Central memory CD8-positive, alpha-beta T cell (primary cell): ENCODE results near the gene NAV2.

Experiments used
- ATAC-seq: fragments of 150-1000 bp; cut with Tn5 transposase; replicated peaks from 2 replicates; pipeline ENCODE4 v1.10.0; 2022; ENCODE audit warnings: mild to moderate bottlenecking, moderate FRiP score, moderate number of reproducible peaks; ENCODE audit not compliant: poor library complexity, severe bottlenecking; ENCODE audit errors: extremely low read depth
- DNase-seq, 2 donors: peaks; one replicate each; pipeline ENCODE4 v3.0.0; 2021; ENCODE audit warnings: low spot score in 2 of 2
- H3K27ac Mint-ChIP-seq: one replicate; pipeline ENCODE4 v1.8.0; 2022; ENCODE audit warnings: low read depth, mild to moderate bottlenecking, moderate library complexity, mixed read lengths
- H3K27me3 Mint-ChIP-seq: one replicate; pipeline ENCODE4 v1.8.0; 2022; ENCODE audit warnings: mixed read lengths
- H3K36me3 Mint-ChIP-seq: one replicate; pipeline ENCODE4 v1.8.0; 2022; ENCODE audit warnings: mild to moderate bottlenecking, moderate library complexity, mixed read lengths; ENCODE audit not compliant: insufficient read depth
- H3K4me1 Mint-ChIP-seq: one replicate; pipeline ENCODE4 v1.8.0; 2022; ENCODE audit warnings: mixed read lengths
- H3K4me3 Mint-ChIP-seq: one replicate; pipeline ENCODE4 v1.8.0; 2022; ENCODE audit warnings: mild to moderate bottlenecking, moderate library complexity, mixed read lengths
- H3K9me3 Mint-ChIP-seq: one replicate; pipeline ENCODE4 v1.8.0; 2022; ENCODE audit warnings: mixed read lengths

NAV2 gene

DNA sequence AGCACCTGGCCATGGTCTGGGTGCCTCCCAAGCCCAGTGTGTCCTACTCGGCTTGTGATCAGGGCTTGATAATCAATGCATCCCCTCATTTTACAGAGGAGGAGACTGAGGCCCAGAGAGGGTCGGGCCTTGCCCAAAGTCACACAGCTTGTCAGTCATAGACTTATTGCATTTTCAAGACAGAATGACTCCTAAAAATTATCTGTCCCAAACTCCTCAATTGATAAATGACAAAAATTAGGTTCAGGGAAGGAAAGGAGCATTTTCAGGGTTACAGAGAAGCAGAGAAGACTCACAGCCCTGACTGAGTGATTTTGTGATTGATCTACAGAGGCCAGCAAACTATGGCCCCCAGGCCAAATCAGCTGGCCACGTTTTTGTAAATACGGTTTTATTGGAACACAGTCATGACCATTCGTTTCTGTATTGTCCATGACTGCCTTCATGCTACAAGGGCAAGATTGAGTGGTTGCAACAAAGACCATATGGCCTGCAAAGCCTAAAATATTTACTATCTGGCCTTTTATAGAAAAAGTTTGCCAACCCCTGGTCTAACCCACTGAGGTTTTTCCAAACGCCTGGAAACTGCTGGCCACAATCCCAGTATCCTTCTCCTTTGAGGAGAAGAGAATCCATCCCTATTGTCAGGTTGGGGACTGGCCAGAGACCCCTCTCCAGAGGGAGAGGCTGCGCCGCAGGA, 35.1 kb upstream of the NAV2 start:
- DNase-seq (no peak), ATAC-seq (no peak)
- no peak overlapping the region for H3K4me3 Mint-ChIP-seq
- no peaks in the 10 kb centered on the region for H3K36me3 Mint-ChIP-seq
- no peaks in the 10 kb centered on the region for H3K4me1 Mint-ChIP-seq
- H3K27ac Mint-ChIP-seq, result no peak overlapping the region
- peaks cover 37% of the 10 kb centered on the region for H3K27me3 Mint-ChIP-seq
- H3K9me3 Mint-ChIP-seq, result no peaks in the 10 kb centered on the region

DNA sequence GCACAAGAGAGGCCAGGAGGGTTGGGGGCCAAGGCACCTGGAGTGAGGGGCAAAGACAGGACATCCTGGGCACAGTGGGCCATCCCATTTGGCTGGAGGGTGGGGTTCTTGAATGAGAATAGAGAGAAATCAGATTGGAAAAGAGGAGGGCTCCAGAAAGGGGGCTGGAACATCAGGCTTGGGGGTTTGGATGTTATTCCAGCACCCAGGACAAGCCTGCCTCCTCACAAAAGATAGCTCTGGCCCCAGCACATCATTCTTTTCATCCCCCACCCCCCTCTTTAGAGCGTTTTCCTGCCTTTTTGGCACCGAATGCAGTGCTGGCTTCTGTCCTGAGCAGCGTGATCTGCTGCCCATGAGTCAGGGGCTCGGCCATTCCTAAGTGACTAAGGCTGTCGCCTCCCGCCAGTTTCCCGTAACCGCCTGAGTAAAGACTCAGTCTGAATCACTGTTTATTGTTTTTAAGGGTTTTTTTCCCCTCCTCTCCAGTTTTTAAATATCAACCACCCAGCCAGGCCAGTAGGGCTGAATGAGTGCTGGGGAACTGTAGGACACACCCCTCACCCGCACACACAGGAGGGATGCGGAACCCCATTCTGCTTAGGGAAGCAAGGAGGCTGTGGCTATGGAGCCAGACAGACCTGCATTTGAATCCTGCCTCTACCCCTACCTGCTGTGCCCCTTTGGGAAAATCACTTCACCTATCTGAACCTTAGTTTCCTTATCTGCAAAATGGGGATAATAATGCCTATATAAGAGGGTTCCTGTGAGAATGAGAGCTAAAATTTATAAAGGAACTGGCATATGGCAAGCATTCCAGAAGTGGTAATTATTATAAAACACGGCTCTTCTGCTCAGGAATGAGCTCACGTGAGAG, 32.4 kb upstream of the NAV2 start:
- Mint-ChIP-seq H3K4me3 (no peak overlapping the region), H3K27ac (no peak overlapping the region), H3K27me3 (peaks cover 37% of the 10 kb centered on the region), H3K4me1 (no peaks in the 10 kb centered on the region), H3K36me3 (no peaks in the 10 kb centered on the region), H3K9me3 (no peaks in the 10 kb centered on the region)
- no peak for ATAC-seq
- no peak for DNase-seq

DNA sequence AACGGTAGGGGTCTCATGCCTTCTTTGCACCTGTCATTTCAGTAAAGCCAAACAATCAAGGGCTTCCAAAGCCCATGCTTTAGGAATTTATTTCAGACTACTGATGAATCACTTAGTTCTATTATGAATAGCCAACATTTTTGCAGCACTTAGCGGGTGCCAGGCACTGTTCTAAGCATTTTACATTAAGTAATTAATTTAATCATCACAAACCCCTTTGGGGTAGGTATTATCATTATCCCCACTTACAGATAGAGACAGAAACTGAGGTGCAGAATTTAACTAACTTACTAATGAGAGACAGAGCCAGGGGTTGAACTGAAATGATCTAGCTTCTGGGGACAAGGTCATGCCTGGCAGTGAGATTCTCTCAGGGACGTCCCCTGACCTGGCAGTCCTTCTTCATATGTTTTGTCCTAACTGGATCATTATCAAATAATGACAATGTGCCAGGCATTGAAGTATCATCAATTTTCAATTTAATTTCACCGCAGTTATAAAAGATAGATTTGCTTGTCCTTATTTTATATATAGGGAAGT, 31.7 kb upstream of the NAV2 start:
- H3K27ac Mint-ChIP-seq, result no peak overlapping the region
- DNase-seq, result no peak
- peaks cover 38% of the 10 kb centered on the region for H3K27me3 Mint-ChIP-seq
- H3K9me3 Mint-ChIP-seq, result no peaks in the 10 kb centered on the region
- H3K4me1 Mint-ChIP-seq, result no peaks in the 10 kb centered on the region
- H3K4me3 Mint-ChIP-seq, result no peak overlapping the region
- no peaks in the 10 kb centered on the region for H3K36me3 Mint-ChIP-seq
- ATAC-seq, result no peak

DNA sequence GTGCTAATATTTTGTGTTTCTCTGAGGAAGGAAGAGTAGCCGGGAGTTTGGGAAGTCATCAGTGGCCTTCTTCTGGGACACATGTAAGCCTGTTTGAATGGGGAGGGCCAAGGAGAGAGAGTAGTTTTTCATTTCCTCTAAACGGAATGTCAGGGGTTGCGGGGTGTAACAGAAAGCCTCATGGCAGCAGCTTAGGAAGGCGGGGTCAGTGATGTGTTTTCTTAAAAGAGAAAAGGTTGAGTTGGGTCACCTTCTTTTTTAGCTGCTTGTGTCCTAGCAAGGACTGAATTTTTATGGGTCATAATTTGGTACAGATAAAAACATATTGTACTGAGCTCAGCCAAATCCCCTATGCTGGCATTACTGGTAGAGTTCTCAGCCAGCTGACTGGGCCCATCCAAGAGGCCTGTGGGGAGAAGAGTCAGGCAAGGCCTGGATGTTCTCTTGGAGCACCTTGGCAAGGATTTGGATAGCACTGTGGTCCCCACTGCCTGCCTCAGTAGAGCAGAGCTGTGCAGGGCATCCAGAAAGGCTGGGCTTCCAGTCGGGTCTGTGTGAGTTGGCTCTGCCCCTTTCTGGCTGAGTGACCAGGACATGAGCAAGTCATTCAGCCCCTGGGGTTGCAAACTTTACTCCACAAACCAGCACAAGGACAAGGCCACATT, 29.4 kb upstream of the NAV2 start:
- H3K27me3 Mint-ChIP-seq, result peaks cover 45% of the 10 kb centered on the region
- no peaks in the 10 kb centered on the region for H3K4me1 Mint-ChIP-seq
- DNase-seq (no peak), ATAC-seq (no peak)
- no peak overlapping the region for H3K27ac Mint-ChIP-seq
- no peaks in the 10 kb centered on the region for H3K36me3 Mint-ChIP-seq
- H3K4me3 Mint-ChIP-seq, result no peak overlapping the region
- no peaks in the 10 kb centered on the region for H3K9me3 Mint-ChIP-seq

DNA sequence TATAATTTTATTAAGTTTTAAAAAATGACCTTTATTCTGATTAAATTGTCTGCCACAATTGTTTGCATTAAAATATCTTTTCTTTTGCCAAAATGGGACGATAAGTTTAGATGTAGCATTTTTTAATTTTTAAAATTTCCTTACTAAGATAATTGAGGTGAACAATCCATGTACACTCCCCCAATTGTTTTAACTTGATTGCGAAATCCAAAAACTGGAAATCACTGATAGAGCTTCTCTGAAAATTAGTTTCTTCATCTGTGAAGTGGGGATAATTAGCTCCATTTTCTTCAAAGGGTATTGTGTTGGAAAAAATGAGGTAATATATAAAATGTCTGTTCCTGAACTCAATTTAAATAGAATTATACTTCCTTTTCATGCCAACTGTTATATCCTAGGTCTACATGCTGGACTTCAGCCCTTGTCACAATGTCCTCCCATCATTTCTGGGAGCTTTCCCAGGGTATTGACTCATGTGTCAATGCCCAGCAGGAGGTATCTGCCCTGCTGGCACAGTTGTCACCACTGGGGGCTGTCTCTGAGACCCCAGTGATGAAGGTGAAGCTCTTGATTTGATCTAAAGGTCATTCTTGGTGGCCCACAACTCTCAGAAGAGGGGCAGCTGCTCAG, 28.7 kb upstream of the NAV2 start:
- DNase-seq (no peak), ATAC-seq (no peak)
- Mint-ChIP-seq H3K4me1 (no peaks in the 10 kb centered on the region), H3K36me3 (no peaks in the 10 kb centered on the region), H3K27me3 (peaks cover 48% of the 10 kb centered on the region), H3K27ac (no peak overlapping the region), H3K9me3 (no peaks in the 10 kb centered on the region), H3K4me3 (no peak overlapping the region)

- no peaks in the 10 kb centered on the region for H3K36me3 Mint-ChIP-seq
- H3K4me1 Mint-ChIP-seq, result no peaks in the 10 kb centered on the region
- ATAC-seq, result no peak
- no peaks in the 10 kb centered on the region for H3K9me3 Mint-ChIP-seq
- no peak overlapping the region for H3K27ac Mint-ChIP-seq
- no peak overlapping the region for H3K4me3 Mint-ChIP-seq
- H3K27me3 Mint-ChIP-seq, result peaks cover 31% of the 10 kb centered on the region
- no peak for DNase-seq
Observed at GRCh38 chr11:19686234-19686633, 26.4 kb upstream of the NAV2 start.

DNA sequence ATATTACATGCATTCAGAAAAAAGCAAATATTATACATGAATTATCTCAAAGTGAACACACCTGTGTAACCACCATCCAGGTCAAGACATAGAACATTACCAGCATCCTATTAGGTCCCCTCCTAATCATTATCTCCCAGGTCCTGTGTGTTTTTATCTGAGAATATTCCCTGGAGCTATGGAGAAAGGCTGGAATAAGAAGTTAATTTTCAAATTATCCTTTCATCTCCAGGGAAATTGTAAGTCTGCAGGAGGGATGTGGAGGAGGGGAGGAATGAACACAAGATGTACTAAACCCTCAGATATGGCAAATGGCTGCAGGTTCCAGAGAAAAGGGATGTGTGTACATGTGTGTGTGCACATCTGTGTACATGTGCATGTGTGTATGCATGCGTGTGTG, 25.2 kb upstream of the NAV2 start:
- Mint-ChIP-seq H3K4me1 (no peaks in the 10 kb centered on the region), H3K36me3 (no peaks in the 10 kb centered on the region), H3K27ac (no peak overlapping the region), H3K9me3 (no peaks in the 10 kb centered on the region), H3K4me3 (no peak overlapping the region), H3K27me3 (peaks cover 19% of the 10 kb centered on the region)
- DNase-seq (no peak), ATAC-seq (no peak)

DNA sequence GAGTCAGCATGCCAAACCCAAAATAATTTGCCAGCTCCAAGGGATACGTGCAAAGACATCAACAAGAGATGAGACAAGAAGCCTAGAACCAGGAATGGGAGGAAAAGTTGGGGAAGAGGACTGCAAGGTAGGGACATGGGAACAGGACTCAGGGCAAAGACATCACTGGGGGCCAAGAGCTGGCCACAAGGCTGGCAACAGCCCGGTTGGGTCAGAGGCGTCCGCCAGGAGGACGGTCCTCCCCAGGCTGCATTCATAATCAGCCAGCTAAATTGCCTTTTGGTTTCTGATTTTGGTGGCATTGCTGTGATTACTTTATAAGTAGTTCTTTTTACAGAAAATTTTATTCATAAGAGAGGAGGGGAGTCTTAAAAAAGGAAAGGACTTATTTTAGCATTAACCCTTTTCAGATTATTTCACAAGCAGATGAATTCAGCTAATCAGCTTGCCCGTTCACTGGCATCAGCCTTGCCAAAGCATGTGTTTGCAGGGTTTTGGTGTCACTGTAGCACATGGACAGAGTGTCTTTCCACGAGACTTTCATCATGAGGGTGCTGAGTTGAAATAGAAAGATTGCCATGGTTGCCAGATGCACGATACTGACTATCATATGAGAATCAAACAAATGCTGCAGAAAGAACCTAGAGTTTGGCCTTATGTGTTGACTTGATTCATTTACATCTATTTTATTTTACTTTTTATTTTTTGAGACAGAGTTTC, 23.2 kb upstream of the NAV2 start:
- peaks cover 16% of the 10 kb centered on the region for H3K27me3 Mint-ChIP-seq
- H3K4me3 Mint-ChIP-seq, result no peak overlapping the region
- DNase-seq, result no peak
- H3K27ac Mint-ChIP-seq, result no peak overlapping the region
- no peaks in the 10 kb centered on the region for H3K4me1 Mint-ChIP-seq
- H3K36me3 Mint-ChIP-seq, result no peaks in the 10 kb centered on the region
- ATAC-seq, result no peak
- no peaks in the 10 kb centered on the region for H3K9me3 Mint-ChIP-seq

DNA sequence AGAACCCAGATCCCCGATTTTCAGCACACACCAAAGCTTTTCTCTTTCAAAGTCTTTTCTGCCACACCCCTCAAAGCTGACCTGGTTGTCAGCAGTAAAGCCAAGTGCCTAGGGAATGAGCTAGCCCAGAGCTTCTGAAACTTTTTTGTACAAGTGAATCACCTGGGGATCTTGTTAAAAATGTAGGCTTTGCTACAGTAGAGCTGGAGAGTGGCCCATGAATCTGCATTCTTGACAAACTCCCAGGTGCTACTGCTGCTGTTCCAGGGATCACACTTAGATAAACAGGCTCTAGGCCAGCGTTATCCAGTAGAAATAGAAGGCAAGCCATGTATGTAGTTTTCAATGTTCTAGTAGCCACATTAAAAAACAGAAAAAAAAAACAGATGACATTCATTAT, 21.8 kb upstream of the NAV2 start:
- ATAC-seq, result no peak
- DNase-seq, result no peak

GRCh38 chr11:19691815-19692500, 20.7 kb upstream of the NAV2 start:
- Mint-ChIP-seq H3K4me3 (no peak overlapping the region), H3K36me3 (peaks cover 1% of the 10 kb centered on the region), H3K27me3 (peaks cover 23% of the 10 kb centered on the region), H3K9me3 (no peaks in the 10 kb centered on the region), H3K27ac (no peak overlapping the region), H3K4me1 (no peaks in the 10 kb centered on the region)
- ATAC-seq (no peak), DNase-seq (no peak)

More for the DNA sequence above, 21.8 kb upstream of the NAV2 start:
- H3K36me3 Mint-ChIP-seq, result peaks cover under 1% of the 10 kb centered on the region
- no peaks in the 10 kb centered on the region for H3K9me3 Mint-ChIP-seq
- H3K4me1 Mint-ChIP-seq, result no peaks in the 10 kb centered on the region
- no peak overlapping the region for H3K4me3 Mint-ChIP-seq
- peaks cover 20% of the 10 kb centered on the region for H3K27me3 Mint-ChIP-seq
- no peak overlapping the region for H3K27ac Mint-ChIP-seq

- Mint-ChIP-seq H3K27me3 (peaks cover 35% of the 10 kb centered on the region), H3K4me1 (no peaks in the 10 kb centered on the region), H3K9me3 (no peaks in the 10 kb centered on the region), H3K4me3 (no peak overlapping the region), H3K27ac (no peak overlapping the region), H3K36me3 (peaks cover 1% of the 10 kb centered on the region)
- no peak for DNase-seq
- ATAC-seq, result no peak
Observed at GRCh38 chr11:19693146-19693545, 19.5 kb upstream of the NAV2 start.
